Mesenchymal stem cell (in vitro differentiated cells and primary cell): ENCODE measurements around the gene PELO.

Source experiments
- DNase-seq: peaks from one replicate; pipeline ENCODE4 v3.0.0-alpha.2; 2013
- H2AFZ ChIP-seq: one replicate; pipeline ENCODE4 v1.6.1; 2013; ENCODE audit warnings: low read depth, mild to moderate bottlenecking, control low read depth, inconsistent platforms, low read length, moderate library complexity
- H2AK5ac ChIP-seq: 2 replicates; pipeline ENCODE4 v1.6.1; 2013; ENCODE audit warnings: low read length, moderate library complexity, mild to moderate bottlenecking, inconsistent platforms; ENCODE audit not compliant: severe bottlenecking
- H2BK120ac ChIP-seq: one replicate; pipeline ENCODE4 v1.6.1; 2013; ENCODE audit warnings: low read depth, mild to moderate bottlenecking, inconsistent platforms, low read length, moderate library complexity
- H2BK12ac ChIP-seq, 2 experiments: one replicate each; pipeline ENCODE4 v1.6.1; 2013; ENCODE audit warnings: inconsistent platforms in 2 of 2, low read length in 2 of 2, mild to moderate bottlenecking in 2 of 2, moderate library complexity in 2 of 2, control low read depth in 1 of 2
- H2BK15ac ChIP-seq: one replicate; pipeline ENCODE4 v1.6.1; 2013; ENCODE audit warnings: mild to moderate bottlenecking, low read depth, inconsistent platforms; ENCODE audit not compliant: poor library complexity, severe bottlenecking
- H2BK5ac ChIP-seq: 2 replicates; pipeline ENCODE4 v1.6.1; 2013; ENCODE audit warnings: low read depth, mild to moderate bottlenecking, low read length, control low read depth, inconsistent platforms; ENCODE audit not compliant: poor library complexity, severe bottlenecking
- H3K14ac ChIP-seq, 2 experiments: one replicate each; pipeline ENCODE4 v1.6.1; 2013; ENCODE audit warnings: inconsistent platforms in 2 of 2, low read length in 2 of 2, control low read depth in 1 of 2, mild to moderate bottlenecking in 1 of 2, moderate library complexity in 1 of 2
- H3K18ac ChIP-seq, 2 experiments: one replicate each; pipeline ENCODE4 v1.6.1; 2013; ENCODE audit warnings: inconsistent platforms in 2 of 2, low read length in 2 of 2, control low read depth in 1 of 2, low read depth in 1 of 2, mild to moderate bottlenecking in 1 of 2
- H3K23ac ChIP-seq, 2 experiments: one replicate each; pipeline ENCODE4 v1.6.1; 2013; ENCODE audit warnings: inconsistent platforms in 2 of 2, low read length in 2 of 2, mild to moderate bottlenecking in 2 of 2, moderate library complexity in 2 of 2, control low read depth in 1 of 2
- H3K27ac ChIP-seq: 2 replicates; pipeline ENCODE4 v1.5.1; 2013; ENCODE audit warnings: mild to moderate bottlenecking, moderate library complexity, low read length, control low read depth, inconsistent platforms; ENCODE audit not compliant: poor library complexity, severe bottlenecking
- H3K27me3 ChIP-seq, 2 experiments: 2 replicates each; pipeline versions ENCODE4 v1.6.1 to v1.7.0; 2013; ENCODE audit warnings: low read length in 2 of 2, mild to moderate bottlenecking in 2 of 2, moderate library complexity in 2 of 2, control low read depth in 1 of 2, inconsistent platforms in 1 of 2; ENCODE audit not compliant: control insufficient read depth in 1 of 2, insufficient read depth in 1 of 2
- H3K36me3 ChIP-seq, 2 experiments: 2 replicates each; pipeline versions ENCODE4 v1.6.1 to v1.7.0; 2013; ENCODE audit warnings: low read length in 2 of 2, control low read depth in 1 of 2, inconsistent platforms in 1 of 2, low read depth in 1 of 2, mild to moderate bottlenecking in 1 of 2; ENCODE audit not compliant: insufficient read depth in 2 of 2, control insufficient read depth in 1 of 2
- H3K4ac ChIP-seq, 2 experiments: one replicate each; pipeline ENCODE4 v1.6.1; 2013; ENCODE audit warnings: inconsistent platforms in 2 of 2, low read length in 2 of 2, mild to moderate bottlenecking in 2 of 2, moderate library complexity in 2 of 2, control low read depth in 1 of 2, low read depth in 1 of 2
- H3K4me1 ChIP-seq: 2 replicates; pipeline ENCODE4 v1.6.1; 2013; ENCODE audit warnings: low read depth, low read length, control low read depth; ENCODE audit not compliant: control insufficient read depth, insufficient read depth
- H3K4me2 ChIP-seq: 2 replicates; pipeline ENCODE4 v1.6.1; 2013; ENCODE audit warnings: low read length, mild to moderate bottlenecking, inconsistent platforms; ENCODE audit not compliant: poor library complexity, severe bottlenecking
- H3K4me3 ChIP-seq, 2 experiments: 2 replicates each; pipeline versions ENCODE4 v1.5.1 to v1.7.0; 2013; ENCODE audit warnings: low read length in 2 of 2, mild to moderate bottlenecking in 2 of 2, control low read depth in 1 of 2, low read depth in 1 of 2; ENCODE audit not compliant: insufficient read depth in 1 of 2
- H3K79me1 ChIP-seq: replicated peaks from 2 replicates; pipeline ENCODE4 v1.6.1; 2013; ENCODE audit warnings: mild to moderate bottlenecking, control low read depth, low read length, inconsistent platforms; ENCODE audit not compliant: poor library complexity, severe bottlenecking
- H3K9ac ChIP-seq: 2 replicates; pipeline ENCODE4 v1.7.0; 2013; ENCODE audit warnings: mild to moderate bottlenecking, low read length, moderate library complexity
- H3K9me3 ChIP-seq: 2 replicates; pipeline ENCODE4 v1.7.0; 2013; ENCODE audit warnings: mild to moderate bottlenecking, low read length; ENCODE audit not compliant: control insufficient read depth
- H4K8ac ChIP-seq: one replicate; pipeline ENCODE4 v1.6.1; 2013; ENCODE audit warnings: inconsistent platforms, mild to moderate bottlenecking, low read length, moderate library complexity
- H4K91ac ChIP-seq: one replicate; pipeline ENCODE4 v1.6.1; 2013; ENCODE audit warnings: mild to moderate bottlenecking, low read length, inconsistent platforms
- WGBS: methylation state at CpG from one replicate; pipeline ENCODE4 v1.1.7; 2013; ENCODE audit warnings: mixed read lengths; 5-methylcytosine and 5-hydroxymethylcytosine counted together

PELO gene

DNA sequence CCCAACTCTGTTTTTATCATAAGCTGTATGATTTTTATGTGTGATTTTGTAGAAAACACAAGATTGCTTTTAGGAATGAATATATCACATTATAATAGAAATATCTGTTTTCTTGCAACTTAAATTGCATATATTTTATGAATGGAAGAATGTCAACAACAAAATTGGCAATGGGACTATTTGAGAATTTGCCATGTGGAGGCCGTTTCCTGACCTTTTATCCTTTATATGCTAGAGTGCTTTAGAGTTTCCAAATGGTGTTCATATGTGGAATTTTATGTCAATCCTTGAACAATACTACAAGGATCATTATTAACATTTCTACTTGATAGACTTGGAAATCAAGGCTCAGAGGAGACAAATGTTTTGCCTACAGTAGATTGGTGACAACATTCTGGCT, 34.2 kb downstream of the PELO start:
- Histone ChIP-seq H4K91ac (no peak overlapping the region), H3K27me3 (no peaks in the 10 kb centered on the region), H3K79me1 (peaks cover 5% of the 10 kb centered on the region), H3K4ac (no peak overlapping the region), H3K27ac (no peak overlapping the region), H2BK5ac (no peak overlapping the region), H3K18ac (no peak overlapping the region), H2BK120ac (no peak overlapping the region), H2AFZ (no peak overlapping the region), H3K4me1 (no peaks in the 10 kb centered on the region), H4K8ac (no peak overlapping the region), H3K14ac (no peak overlapping the region), H2AK5ac (no peak overlapping the region), H3K4me3 (peak overlapping the region in 1 of 2 experiments; percentile 31), H3K23ac (no peak overlapping the region), H3K36me3 (no peaks in the 10 kb centered on the region), H2BK12ac (no peak overlapping the region), H3K9me3 (no peaks in the 10 kb centered on the region), H2BK15ac (no peak overlapping the region), H3K9ac (no peak overlapping the region), H3K4me2 (no peak overlapping the region)
- DNase-seq: no peak
- no CpG with 5 or more reads among the region's 1 CpG for WGBS

- H2BK120ac ChIP-seq: no peak overlapping the region
- no peak overlapping the region for H3K4me2 ChIP-seq
- H3K9me3 ChIP-seq: no peaks in the 10 kb centered on the region
- no peak overlapping the region for H4K8ac ChIP-seq
- H3K36me3 ChIP-seq: no peaks in the 10 kb centered on the region
- H4K91ac ChIP-seq: no peak overlapping the region
- H2BK12ac ChIP-seq: no peak overlapping the region
- H3K27me3 ChIP-seq: no peaks in the 10 kb centered on the region
- H2AFZ ChIP-seq: no peak overlapping the region
- H3K14ac ChIP-seq: no peak overlapping the region
- H3K9ac ChIP-seq: peak overlapping the region; percentile 1
- no peak for DNase-seq
- H3K27ac ChIP-seq: no peak overlapping the region
- H2AK5ac ChIP-seq: no peak overlapping the region
- H3K4me1 ChIP-seq: no peaks in the 10 kb centered on the region
- peak overlapping the region in 1 of 2 experiments; percentile 31 for H3K4me3 ChIP-seq
- 86% methylated on average over 6 of the region's 6 CpGs for WGBS
- H3K23ac ChIP-seq: no peak overlapping the region
- no peak overlapping the region for H2BK15ac ChIP-seq
- H3K4ac ChIP-seq: no peak overlapping the region
- no peak overlapping the region for H2BK5ac ChIP-seq
- H3K79me1 ChIP-seq: peaks cover 5% of the 10 kb centered on the region
- no peak overlapping the region for H3K18ac ChIP-seq
These were observed 34.7 kb downstream of the PELO start for GRCh38 chr5:52822437-52822836.

DNA sequence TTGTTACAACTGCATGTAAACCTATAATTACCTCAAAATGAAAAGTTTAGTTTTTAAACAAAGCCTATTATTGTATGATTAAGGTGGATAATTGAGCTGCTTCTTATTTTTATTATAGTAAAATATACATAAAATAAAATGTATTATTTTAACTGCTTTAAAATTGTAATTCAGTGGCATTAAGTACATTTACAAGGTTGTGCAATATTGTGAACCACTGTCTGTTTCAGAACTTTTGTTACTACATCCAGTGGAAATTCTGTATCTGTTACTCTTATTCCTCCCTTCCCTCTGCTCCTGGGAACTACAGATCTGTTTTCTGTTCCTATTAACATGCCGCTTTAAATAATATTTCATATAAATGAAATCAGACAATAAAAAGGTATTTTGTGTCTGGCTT, 37.1 kb downstream of the PELO start:
- H3K4me2 ChIP-seq: no peak overlapping the region
- H2AFZ ChIP-seq: no peak overlapping the region
- H2BK15ac ChIP-seq: no peak overlapping the region
- H2AK5ac ChIP-seq: no peak overlapping the region
- no peak for DNase-seq
- H2BK5ac ChIP-seq: no peak overlapping the region
- H3K14ac ChIP-seq: no peak overlapping the region
- H3K79me1 ChIP-seq: peaks cover 4% of the 10 kb centered on the region
- H3K4ac ChIP-seq: no peak overlapping the region
- H3K9ac ChIP-seq: no peak overlapping the region
- no peaks in the 10 kb centered on the region for H3K36me3 ChIP-seq
- no peak overlapping the region for H3K23ac ChIP-seq
- WGBS: no CpG with 5 or more reads among the region's 1 CpG
- H2BK12ac ChIP-seq: no peak overlapping the region
- H3K27me3 ChIP-seq: no peaks in the 10 kb centered on the region
- H3K4me1 ChIP-seq: no peaks in the 10 kb centered on the region
- H3K18ac ChIP-seq: no peak overlapping the region
- H2BK120ac ChIP-seq: no peak overlapping the region
- no peak overlapping the region for H3K27ac ChIP-seq
- H4K8ac ChIP-seq: no peak overlapping the region
- H3K4me3 ChIP-seq: no peak overlapping the region
- H4K91ac ChIP-seq: no peak overlapping the region
- H3K9me3 ChIP-seq: no peaks in the 10 kb centered on the region

DNA sequence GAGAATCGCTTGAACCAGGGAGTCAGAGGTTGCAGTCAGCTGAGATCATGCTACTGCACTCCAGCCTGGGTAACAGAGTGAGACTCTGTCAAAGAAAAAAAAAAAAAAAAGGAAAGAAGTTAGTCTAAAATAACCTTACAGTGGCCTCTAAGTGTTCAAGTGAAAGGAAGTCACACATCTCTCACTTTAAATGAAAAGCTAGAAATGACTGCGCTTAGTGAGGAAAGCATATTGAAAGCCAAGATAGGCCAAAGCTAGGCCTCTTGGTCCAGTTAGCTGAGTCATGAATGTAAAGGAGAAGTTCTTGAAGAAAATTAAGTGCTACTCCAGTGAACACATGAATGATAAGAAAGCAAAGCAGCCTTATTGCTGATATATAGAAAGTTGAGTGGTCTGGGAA, 38.1 kb downstream of the PELO start:
- no peaks in the 10 kb centered on the region for H3K36me3 ChIP-seq
- H3K27ac ChIP-seq: no peak overlapping the region
- H3K4me2 ChIP-seq: no peak overlapping the region
- H2BK12ac ChIP-seq: no peak overlapping the region
- H3K9me3 ChIP-seq: no peaks in the 10 kb centered on the region
- H3K14ac ChIP-seq: no peak overlapping the region
- no peak for DNase-seq
- no peak overlapping the region for H3K9ac ChIP-seq
- H2AK5ac ChIP-seq: no peak overlapping the region
- peaks cover 4% of the 10 kb centered on the region for H3K79me1 ChIP-seq
- no peak overlapping the region for H2BK15ac ChIP-seq
- WGBS: 100% methylated on average over 2 of the region's 2 CpGs
- H4K8ac ChIP-seq: no peak overlapping the region
- no peak overlapping the region for H2AFZ ChIP-seq
- H4K91ac ChIP-seq: no peak overlapping the region
- H3K23ac ChIP-seq: no peak overlapping the region
- H2BK5ac ChIP-seq: no peak overlapping the region
- H3K4me1 ChIP-seq: peaks cover 1% of the 10 kb centered on the region
- no peak overlapping the region for H3K18ac ChIP-seq
- no peak overlapping the region for H2BK120ac ChIP-seq
- no peaks in the 10 kb centered on the region for H3K27me3 ChIP-seq
- H3K4ac ChIP-seq: no peak overlapping the region
- H3K4me3 ChIP-seq: no peak overlapping the region
